ENCODE data around the gene SMR3A.

SMR3A gene

DNA sequence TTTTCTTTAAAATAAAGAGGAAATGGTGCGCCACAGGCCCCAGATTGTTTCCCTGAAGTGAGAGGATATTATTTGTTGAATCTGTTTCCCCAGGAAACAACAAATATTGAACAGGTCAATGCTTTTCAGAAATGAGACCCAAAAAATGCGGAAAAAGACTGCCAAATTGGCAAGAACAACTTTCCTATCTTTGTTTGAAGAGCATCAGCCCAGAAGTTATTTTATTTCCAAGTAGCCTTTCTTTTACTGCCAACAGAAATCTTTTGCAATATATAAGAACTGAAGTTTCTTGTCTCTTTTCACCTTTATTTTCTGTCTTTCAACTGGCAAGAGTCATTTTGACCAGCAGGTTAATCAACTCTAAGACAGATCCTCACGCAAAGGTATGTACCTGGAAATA lies at the start of gene SMR3A:
Gene SMR3A (plus strand): TSS at position 301 of the 400 bp plus-strand sequence. CDS start 1,356 bp downstream, outside the sequence.
- DNase-seq: no peak

DNA sequence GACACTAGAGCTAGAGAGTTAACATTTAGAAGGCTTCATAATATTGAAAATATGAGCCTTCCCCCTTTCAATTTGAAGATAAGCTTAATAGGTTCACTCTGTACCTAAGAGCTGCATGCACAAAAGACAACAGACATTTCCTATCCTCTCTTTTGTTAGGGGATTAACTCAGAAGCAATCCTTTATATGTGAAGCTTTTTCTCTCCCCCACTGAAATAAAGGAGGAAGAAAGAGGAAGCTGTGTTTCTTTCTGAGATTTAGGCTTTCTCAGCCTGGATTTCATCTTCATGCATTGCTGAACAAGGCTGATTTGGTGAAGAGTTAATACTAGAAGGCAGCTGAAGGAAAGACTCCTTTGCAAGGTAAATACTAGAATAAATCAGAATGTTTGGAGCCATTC lies 46.8 kb upstream of the SMR3A start:
- DNase-seq: no peak

DNA sequence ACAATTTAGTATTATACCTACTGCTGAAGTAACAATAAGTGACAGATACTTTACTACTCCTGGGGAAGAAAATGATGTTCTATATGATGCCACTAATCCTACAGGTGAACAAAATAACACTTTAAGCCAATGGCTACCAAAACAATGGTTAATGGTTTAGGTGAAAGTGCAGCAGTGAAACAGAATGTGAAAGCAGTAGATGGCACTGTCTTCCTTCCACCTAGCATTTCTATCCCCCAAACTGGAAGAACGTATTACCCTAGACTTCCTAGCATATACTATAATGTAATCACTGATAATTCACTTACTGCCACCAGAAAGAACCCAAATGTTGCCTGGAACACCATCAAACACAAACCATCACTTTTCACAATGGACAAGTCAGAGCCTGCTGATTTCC lies 44.6 kb upstream of the SMR3A start:
- no peak for DNase-seq

DNA sequence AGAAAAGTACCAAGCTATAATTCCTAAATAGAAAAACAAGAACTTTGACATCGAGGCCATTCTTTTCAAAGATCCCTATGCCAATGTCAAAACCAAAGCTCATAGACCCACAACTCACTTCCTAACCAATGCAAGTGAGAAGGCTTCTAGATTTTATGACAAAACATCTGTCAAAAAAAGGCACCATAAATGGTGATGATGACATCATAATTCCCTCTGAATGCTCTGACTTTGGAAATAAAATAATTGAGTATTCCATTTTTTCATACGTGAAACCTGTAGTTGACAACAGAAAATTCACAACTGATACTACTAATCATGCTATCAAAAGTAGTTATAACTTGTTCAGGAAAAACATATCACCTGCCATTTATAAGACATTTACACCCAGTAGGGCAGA lies 34.5 kb upstream of the SMR3A start:
- no peak for DNase-seq

DNA sequence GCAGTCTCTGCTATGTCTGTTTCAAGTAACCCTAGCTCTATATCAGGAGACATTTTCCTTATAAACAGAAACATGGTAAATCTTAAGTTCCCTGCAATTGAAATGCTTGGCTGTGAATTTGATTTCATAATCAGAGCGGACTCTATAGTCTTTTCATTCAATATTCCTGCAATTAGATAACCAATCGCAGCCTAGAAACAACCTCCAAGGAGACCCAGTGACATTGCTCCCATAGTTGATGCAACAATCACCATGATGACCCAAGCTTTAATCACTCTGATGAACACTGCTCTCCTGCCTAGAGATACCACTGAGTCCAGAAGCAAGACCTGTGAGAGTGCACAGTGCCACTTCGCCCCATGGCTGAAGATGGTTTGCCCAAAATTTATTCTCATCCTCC lies 25.9 kb upstream of the SMR3A start, which contains the start of gene CABS1:
Gene CABS1 (plus strand): TSS at position 301 of the 400 bp plus-strand sequence. CDS start 59 bp downstream, at position 360.
- no peak for DNase-seq

DNA sequence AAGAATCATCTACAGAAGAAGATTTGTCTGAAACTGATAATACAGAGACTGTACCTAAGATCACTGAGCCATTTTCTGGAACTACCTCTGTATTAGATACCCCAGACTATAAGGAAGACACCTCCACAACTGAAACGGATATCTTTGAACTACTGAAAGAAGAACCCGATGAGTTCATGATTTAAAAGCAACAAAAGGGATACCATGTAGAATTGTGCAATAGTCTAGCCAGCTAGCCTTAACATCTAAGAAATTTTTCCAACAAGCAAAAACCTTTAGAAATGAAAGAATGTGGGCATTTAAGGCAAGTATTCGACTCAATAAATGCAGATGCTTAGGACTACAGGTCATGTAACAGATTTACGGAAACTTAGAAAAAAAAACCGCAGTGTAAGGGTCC lies 24.5 kb upstream of the SMR3A start:
- no peak for DNase-seq

DNA sequence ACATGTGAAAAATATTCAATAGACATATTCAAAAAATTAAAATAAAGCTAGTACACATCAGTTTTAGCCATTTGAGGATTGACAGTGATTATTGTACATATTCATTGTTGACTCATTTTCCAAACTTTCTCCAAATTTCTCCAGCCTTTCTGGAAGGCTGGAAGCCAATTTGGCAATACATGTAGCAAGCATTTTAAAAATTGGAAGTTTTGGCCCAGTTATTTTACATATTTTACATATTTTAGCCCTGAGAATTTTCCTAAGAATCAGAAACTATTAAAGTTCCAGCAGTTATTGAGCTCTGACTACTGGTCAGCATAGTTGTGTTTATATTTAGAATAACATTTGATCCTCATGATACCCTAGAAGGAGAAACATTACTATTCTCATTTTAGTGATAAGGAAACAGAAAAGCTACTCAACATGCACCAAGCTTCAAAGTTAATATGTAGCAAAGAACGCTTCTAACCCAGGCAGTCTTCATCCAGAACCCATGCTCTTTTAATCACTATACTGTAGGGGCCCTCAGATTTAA lies 22.6 kb upstream of the SMR3A start:
- no peak for DNase-seq

DNA sequence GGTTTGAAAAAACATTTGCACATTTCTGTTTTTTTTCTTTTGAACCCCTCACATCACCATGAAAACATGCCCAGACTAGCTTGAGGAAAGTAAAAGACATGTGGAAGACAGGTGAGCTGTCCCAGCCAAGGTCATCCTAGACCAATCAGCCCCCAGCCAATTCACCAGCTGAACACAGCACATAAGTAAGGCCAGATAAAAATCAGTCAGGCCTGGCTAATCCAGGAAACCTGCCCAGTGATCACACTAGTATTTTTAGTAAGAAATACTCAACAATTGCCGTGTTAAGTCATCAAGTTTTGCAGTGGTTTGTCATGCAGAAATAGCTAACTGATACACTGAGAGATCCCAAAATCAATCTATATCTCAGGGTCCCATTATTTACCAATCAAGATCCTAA lies 4.4 kb upstream of the SMR3A start:
- no peak for DNase-seq

DNA sequence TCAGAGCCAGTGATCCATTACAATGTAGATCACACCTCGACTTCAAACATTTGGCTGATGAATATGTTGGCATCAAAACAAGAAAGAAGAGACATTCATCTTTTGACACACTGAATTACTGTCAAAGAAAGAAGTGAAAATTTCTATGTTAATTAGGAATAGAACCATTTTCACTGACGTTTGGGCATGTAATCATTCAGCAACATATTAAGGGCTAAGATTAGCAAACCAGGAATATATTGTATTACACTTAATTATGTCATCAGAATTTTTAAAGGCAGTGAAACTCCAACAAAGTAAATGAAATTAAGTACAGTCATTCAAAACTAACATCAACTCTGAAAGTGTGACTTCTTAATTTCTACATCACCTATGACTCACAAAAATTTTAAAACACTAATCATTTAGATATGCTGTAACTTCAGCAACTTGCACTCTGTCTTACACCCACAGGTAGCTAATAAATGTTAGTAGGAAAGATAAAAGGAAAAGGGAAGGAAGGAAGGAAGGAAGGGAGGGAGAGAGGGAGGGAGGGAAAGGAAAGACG lies 1.4 kb upstream of the SMR3A start:
- DNase-seq: no peak

DNA sequence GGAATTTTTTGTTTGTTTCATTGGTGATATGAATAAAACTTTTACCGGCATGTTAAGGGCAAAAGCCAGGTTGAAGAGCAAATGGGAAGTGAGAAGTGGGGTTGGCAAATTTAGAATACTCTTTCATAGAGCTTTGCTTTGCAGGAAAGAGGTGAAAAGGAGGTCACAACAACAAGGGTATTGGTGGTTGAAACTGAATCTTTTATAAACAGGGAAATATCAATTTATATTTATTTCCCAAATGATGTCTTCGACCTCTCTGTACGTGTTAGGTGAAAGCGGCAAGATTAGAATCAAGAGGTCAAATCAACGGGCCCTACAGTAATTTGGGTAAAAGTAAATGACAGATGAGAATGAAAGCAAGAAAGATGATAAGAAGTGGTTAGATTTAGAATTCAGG lies 3.4 kb downstream of the SMR3A start:
- no peak for DNase-seq

DNA sequence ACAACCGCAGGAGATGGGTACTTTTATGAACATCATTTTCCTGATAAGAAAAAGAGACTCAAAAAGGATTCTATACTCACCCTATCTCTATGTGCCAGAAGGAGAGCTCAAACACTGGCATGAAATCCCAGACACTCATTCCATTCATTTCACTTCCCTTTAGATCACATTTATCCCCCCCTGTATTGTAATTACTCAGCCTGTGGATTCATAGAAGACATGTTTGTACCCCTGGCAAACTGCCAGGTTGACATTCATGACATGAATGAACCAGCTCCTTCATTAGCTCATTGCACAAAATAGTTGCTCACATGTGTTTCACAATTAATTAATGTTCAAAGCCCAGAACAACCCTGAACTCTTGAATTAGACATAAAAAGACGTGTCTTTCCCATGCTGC lies 4.9 kb downstream of the SMR3A start:
- DNase-seq: no peak

DNA sequence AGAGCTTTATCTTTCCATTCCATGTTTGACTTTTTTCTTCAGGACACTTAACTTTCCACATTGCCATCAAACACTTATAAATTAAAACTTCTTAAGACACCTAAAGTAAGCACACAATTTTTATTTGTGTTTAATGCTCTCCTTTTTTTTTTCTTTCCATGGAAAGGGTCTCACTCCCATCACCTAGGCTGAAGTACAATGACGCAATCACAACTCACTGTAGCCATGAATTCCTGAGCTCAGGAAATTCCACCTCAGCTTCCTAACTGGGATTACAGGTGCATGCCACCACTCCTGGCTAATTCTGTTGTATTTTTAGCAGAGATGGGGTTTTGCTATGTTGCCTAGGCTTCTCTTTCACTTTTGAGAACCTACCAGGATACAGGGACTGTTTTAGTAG lies 7.3 kb downstream of the SMR3A start:
- DNase-seq: no peak

DNA sequence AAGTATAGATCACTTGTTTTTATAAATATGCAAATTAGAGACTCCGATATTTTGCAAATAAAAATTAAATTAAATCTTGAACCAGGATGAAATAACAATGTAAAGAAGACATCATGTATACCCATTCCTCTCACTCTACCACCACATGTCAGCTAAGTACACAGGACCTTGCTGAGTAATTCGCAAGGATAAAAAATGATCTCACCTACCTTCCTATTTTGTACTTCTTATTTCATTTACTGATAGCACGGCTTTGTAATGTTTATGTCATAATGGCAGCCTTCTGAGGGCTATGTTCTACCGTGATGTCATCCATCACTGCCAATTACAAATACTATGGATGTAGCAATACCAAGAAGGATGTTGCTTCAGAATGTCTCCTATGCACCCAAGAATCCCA lies 11.4 kb downstream of the SMR3A start:
- DNase-seq: no peak

DNA sequence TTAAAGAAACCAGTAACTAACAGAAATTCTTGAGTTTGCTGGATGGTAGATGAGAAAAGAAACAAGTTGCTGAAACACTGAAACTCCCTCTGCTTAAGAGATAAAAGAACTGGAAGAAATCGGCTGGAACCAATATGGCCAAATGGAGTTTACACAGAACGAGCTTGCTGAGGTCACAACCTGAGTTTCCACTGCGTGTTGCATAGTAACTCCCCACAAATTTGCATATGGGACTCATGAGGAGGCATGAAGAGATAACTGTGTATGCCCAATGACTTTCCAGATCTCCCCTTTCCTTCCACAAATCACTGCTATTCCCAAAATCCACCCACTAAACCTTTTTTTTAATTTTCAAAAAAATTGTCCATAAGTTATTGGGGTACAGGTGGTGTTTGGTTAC lies 12.2 kb downstream of the SMR3A start:
- DNase-seq: no peak

DNA sequence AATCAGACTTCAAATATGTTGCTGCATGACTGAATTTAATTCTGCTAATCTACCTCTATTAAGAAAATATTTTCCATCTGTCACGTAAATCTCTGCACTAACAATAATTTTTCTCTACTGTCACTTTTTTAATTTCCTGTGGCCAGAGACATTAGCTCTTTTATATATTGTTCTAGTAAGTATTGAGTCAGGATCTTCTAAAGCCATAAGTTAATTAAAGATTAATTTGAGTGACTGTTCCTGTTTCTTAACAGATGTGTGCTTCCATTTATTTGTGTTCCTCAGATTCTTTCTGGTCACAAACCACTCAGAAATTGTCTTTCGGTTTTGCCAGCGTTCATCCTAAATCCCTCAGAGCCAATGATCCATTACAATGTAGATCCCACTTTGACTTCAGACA lies 20.0 kb downstream of the SMR3A start:
- no peak for DNase-seq

DNA sequence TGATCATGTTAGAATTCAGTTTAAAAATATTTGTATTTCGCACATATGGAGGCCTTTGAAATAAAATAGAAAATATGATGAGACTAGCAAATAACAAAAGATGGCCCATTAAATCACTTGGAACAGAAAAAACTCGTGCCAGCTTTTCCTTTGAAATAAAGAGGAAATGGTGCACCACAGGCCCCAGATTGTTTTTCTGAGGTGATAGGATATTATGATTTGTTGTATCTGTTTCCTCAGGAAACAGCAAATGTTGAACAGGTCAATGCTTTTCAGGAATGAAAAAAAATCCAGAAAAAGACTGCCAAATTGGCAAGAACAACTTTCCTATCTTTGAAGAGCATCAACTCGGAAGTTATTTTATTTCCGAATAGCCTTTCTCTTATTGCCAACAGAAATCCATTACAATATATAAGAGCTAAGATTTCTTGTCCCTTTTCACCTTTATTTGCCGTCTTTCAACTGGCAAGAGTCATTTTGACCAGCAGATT lies 22.2 kb downstream of the SMR3A start, which contains the start of gene SMR3B:
Gene SMR3B (plus strand): TSS at position 441 of the 491 bp plus-strand sequence. CDS start 1,380 bp downstream, outside the sequence.
- DNase-seq: no peak

DNA sequence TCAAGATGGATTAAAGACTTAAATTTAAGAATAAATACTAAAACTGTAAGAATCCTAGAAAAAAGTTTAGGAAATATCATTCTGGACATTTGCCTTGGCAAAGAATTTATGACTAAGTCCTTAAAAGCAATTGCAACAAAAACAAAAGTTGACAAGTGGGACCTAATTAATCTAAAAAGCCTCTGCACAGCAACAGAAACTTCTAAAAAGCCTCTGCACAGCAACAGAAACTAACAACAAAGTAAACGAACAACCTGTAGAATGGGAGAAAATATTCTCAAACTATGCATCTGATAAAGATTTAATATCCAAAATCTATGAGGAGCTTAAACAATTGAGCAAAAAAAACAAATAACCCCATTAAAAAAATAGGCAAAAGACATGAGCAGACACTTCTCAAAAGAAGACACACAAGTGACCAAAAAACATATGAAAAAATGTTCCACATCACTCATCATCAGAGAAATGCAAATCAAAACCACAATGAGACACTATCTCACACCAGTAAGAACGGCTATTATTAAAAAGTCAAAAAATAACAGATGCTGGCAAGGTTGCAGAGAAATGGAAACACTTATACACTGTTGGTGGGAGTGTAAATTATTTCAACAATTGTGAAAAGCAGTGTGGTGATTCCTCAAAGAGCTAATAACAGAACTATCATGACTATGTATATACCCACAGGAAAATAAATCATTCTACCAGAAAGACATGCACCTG lies 31.7 kb downstream of the SMR3A start:
- DNase-seq: no peak

DNA sequence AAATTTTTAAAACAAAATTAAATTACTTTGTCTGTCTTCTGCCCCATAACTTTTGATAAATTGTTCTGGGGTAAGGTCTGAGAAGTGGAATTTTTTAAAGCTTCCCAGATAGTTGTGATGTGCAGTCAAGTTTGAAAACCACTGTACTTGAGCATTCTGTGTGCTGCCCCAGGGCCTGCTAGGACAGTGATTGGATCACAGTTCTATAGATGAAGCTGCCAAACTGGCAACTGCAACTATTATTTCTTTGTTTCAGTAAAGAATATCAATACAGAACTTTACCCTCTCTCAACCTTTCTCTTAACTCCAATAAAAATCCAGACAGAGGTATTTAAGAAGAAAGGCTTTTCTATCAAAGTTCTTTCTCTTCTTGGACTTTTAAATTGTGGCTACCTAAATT lies 37.0 kb downstream of the SMR3A start, which contains the start of gene OPRPN:
Gene OPRPN (plus strand): TSS at position 361 of the 400 bp plus-strand sequence. CDS start 1,346 bp downstream, outside the sequence.
- no peak for DNase-seq

DNA sequence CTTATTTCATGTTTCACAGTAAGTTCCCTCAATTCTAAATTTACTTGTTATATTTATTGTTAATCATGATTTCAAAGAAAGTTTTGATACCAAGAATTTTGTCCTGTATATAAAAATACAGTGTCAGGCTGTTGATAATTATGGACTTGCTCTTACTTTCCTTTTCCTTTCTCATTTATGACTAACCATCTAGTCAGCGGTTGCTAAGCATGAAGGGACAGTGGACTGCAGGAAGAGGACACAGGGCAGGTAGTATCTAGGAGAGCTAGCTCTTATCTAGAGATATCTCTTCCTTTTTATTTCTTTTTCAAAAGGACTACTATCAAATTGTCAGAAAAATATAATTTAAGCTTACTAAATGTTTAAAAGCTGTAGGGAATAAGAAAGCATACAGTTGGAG lies 38.8 kb downstream of the SMR3A start:
- DNase-seq: no peak

DNA sequence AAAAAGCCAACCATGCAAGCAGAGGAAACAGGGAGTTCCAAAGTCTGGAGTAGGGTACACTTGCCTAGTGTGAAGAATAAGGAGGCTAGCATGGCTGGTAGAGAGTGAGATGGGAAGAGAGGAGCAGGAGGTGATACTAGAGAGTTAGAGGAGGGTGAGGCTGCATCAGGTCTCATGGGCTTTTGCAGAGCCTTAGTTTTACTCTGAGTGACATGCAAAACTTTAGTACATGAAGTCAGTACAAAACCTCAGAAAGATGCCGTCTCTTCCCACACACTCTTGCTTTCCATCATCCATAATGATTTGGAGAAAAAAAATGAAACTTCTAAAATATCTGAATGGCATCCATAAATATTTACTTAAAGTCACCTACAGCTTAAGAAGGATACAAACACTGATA lies 42.2 kb downstream of the SMR3A start:
- no peak for DNase-seq

DNA sequence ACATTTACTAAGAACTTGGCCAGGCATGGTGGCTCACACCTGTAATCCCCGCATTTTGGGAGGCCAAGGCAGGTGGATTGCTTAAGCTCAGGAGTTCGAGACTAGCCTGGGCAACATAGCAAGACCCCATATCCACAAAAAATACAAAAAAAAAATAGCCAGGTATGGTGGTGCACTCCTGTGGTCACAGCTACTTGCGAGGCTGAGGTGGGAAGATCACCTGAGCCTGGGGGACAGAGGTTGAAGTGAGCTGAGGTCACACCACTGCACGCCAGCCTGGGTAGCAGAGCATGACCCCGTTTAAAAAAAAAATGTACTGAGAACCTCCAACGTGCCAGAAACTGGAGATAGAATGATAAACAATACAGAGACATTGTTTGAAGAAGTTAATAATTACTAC lies 45.2 kb downstream of the SMR3A start:
- DNase-seq: no peak
